Stimulated activated CD8-positive, alpha-beta memory T cell treated with anti-CD3 and anti-CD28 coated beads, Interleukin-15, amount 100 ng/mL, for 24 hours (primary cell): ENCODE results near the gene GNPTG.
"Not testable (repeated sequence)": the region's sequence is repeated elsewhere in the genome, so short reads cannot be mapped to it uniquely, and the experiment has no call there.

Experiments used
- DNase-seq: peaks from one replicate; pipeline ENCODE4 v3.0.0-alpha.2; 2020; ENCODE audit warnings: low read depth

The GNPTG gene

DNA sequence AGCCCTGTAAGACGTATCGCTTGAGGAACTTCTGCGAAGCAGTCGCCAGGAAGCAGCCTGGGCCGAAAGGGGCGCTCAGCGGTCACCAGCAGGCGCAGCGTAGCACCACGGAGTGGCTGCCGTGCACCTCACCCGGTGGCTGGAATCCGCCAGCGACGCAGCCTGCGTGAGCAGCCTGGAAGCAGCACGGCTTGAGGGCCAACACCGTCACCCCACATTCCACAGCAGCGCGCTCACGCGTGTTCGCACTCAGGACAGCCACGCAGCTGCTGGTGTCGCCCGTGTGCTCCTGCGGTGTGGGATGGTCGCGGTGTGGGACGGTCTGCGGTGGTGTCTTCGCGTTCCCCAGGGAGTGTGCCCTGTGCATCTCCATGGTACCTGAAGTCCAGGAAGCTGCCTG lies 32.7 kb upstream of the GNPTG start:
- DNase-seq, result no peak

- DNase-seq, result no peak
Measured at GRCh38 chr16:1320097-1320496, 31.6 kb upstream of the GNPTG start.

DNA sequence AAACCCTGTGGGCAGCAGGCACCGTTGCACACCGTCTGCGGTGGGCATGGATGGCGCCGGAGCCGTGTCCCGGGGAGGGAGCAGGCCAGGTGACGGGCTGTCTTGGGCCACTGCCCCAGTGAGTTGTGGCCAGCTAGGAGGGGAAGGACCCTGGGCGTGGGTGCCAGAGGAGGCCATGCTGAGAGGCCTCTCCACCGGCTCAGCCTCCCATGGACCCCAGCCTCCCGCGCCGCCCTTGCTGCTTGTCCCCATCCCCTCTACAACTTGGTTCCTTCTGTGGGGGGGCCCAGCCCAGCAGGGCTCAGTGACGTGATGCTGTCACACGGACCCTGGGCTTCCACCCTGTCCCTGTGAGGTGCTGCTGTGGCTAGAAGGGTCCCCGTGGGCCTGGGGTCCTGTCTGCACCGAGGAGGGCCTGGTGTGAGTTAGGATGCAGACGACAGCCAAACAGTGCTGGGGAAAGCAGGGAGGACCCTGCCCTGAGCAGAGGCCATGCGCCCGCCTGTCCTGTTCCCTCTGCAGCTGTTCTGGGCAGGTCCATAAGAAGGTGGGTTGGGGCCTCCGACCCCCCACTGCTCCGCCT lies 31.0 kb upstream of the GNPTG start:
- no peak for DNase-seq

GRCh38 chr16:1322407-1322806 lies 29.3 kb upstream of the GNPTG start:
- DNase-seq, result no peak

GRCh38 chr16:1323296-1324239 lies 28.2 kb upstream of the GNPTG start:
- DNase-seq, result no peak

- no peak for DNase-seq
Measured at GRCh38 chr16:1324286-1324826, 27.4 kb upstream of the GNPTG start.

GRCh38 chr16:1325261-1325660 lies 26.5 kb upstream of the GNPTG start:
- DNase-seq, result no peak

GRCh38 chr16:1325673-1326371 lies 25.9 kb upstream of the GNPTG start:
- no peak for DNase-seq

- no peak for DNase-seq
Measured at GRCh38 chr16:1326391-1326790, 25.3 kb upstream of the GNPTG start.

GRCh38 chr16:1326946-1327618 lies 24.6 kb upstream of the GNPTG start:
- DNase-seq, result no peak

DNA sequence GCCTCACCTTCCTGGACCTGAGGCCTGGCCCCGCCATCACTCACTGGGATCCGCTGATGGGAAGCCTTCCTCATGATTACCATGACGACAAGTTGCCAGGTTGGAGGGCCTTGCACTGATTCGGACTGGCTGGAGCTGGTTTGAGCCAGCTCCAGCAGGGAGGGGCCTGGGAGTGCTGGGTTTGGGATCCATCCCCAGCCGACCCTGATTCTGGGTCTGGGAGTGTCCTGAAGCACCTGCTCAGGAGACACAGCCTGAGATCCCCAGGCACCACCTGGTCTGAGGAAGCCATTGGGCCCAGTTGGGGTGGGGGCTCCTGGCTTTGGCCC lies 24.1 kb upstream of the GNPTG start:
- no peak for DNase-seq

DNA sequence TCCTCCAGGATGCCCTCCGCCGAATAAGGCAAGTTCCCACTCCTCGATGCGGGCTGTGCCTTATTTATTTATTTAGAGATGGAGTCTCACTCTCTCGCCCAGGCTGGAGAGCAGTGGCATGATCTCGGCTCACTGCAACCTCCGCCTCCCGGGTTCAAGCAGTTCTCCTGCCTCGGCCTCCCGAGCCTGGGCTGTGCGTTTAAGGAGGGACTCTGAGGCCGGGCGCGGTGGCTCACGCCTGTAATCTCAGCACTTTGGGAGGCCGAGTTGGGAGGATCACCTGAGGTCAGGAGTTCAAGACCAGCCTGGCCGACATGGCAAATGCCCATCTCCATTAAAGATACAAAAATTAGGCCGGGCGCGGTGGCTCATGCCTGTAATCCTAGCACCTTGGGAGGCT lies 23.6 kb upstream of the GNPTG start:
- DNase-seq, result not testable (repeated sequence)

DNA sequence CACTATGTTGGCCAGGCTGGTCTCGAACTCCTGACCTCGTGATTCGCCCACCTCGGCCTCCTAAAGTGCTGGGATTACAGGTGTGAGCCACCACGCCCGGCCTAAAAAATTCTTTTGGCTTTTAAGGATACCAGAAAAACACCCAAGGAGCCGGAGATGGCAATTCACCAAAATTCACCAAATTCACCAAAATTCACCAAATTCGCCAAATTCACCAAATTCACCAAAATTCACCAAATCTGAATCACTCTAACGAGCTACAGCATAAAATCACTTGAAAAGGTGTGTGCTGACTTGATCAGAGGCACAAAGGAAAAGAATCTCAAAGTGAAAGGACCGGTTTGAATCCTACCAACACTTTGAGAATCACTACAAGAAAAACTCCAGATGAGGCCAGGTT lies 22.8 kb upstream of the GNPTG start:
- DNase-seq, result not testable (repeated sequence)

DNA sequence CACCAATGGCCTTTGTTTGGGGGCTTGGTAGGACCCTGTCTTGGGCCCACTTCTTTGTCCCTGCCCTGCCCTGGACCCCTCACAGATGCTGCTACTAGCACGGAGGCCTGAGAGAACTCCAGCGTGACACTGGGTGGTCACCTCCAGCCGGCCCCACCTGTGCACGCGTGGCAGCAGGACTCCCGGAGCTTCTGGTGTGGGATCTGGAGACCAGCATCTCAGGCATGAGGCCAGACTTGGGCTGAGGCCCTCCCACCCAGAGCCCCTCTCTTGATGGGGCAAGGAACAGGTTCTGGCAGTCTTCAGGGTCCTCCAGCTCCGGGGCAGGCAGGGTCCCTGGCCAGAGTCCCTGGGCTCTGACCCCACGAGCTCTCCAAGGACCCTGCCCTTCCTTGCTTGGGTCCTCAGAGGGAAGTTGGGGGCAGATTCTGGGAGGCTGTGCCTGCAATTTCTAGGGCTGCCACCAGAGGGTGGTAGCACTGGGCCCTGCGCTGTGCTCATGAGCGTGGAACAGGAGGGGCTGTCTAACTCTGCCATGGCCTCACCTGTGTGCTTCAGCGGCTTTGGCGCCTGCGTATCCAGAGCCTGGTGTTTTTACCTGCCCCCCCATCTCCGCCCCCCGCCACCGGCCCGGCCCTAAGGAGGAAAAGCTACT lies 21.3 kb upstream of the GNPTG start:
- DNase-seq, result no peak

- no peak for DNase-seq
Measured at GRCh38 chr16:1330931-1331711, 20.6 kb upstream of the GNPTG start.

DNA sequence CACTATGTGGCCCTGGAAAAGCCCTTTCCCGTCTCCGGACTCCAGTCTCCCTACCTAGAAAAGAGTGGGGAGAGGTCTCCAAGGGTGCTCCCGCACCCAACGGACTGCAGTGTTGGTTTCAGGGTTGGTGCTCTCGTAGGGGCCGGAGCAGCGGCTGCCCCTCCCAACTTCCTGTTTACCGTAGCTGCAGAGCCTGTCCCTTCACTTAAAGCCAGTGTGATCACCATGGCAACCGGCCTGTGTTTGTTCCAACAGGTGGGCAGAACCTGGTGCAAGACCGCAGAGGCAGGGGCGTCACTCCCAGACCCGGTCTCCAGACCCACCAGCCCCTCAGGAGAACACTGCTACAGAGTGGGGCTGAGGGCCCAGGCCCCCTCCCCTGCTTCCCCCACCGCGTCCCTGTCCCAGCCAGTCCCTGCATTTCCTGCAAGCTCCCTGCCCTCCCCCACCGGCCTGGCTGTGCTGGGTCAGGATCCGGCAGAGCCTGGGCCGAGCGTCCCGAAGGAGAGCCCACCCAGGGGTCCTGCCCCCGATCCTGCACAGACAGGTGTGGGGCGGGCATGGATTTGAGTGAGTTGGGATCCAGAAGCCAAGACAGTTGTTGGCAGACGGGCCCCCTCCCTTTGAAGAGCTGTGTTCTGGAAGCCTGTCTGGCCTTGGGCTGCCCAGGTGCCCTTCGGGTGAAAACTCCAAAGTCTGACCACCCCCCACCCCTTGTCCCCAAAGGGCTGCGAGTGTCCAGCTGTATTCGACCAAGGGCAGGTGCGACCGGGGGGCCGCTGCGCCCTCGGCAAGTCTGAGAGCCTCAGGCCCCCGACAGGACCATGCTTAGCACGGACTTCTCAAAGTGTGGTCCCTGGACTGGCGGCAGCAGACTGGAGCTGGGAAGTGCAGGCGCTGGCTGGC lies 19.8 kb upstream of the GNPTG start:
- DNase-seq, result no peak

DNA sequence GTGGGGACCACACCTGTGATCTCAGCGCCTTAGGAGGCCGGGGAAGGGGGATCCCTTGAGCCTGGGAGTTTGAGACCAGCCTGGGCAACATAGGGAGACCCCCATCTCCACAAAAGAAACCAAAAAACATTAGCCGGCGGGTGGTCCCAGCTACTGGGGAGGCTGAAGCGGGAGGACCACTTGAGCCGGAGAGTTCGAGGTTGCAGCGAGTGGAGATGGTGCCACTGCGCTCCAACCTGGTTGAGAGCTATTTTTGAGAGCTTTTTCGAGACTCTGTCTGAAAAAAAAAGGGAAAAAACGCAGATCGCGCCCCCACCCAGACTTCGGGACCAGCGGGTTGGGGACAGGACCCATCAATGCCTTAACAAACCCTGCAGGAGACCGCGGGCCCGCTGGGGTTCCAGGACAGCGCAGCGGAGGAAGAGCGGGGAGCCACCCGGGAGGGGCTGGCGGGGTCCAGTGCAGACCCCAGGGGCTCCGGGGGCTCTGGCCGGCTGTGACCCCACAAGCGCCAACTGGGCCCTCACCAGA lies 19.0 kb upstream of the GNPTG start:
- DNase-seq, result no peak

DNA sequence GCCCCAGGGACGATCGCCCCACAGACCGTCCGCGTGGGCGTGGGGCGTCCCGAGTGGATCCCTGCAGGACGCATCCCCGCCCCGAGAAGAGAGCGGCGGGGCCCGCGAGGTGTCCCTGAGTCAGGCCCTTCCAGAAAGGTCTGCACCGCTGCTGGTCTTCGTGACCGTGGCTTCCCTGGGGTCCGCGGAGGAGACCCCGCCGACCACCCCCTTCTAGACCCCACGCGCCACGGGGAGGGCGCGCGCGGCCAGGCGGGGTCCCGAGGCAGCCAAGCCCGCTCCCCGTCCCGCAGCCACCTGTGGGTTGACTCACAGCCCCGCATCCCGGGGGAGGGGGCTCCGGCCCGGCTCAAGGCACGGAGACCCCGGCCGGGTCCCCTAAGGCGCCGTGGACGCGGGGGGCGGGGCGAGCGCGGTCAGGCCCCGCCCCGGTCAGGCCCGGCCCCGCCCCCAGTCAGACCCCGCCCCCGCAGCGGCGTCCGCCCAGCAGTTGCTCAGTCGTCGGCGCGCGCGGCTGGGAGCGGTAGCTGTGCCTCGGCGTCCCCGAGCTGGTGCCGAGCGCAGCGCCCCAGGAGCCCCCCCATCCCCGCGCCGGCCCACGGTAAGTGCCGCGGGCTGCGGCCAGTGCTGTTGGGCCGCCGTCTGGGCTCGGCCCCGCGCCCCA lies 18.4 kb upstream of the GNPTG start, which contains the start of gene BAIAP3:
Gene BAIAP3, plus strand, starts transcription at position 497 of the 664 bp plus-strand sequence. CDS start 4,905 bp downstream, outside the sequence.
- DNase-seq, result no peak
